ENCODE results near the gene PGLYRP1.

DNA sequence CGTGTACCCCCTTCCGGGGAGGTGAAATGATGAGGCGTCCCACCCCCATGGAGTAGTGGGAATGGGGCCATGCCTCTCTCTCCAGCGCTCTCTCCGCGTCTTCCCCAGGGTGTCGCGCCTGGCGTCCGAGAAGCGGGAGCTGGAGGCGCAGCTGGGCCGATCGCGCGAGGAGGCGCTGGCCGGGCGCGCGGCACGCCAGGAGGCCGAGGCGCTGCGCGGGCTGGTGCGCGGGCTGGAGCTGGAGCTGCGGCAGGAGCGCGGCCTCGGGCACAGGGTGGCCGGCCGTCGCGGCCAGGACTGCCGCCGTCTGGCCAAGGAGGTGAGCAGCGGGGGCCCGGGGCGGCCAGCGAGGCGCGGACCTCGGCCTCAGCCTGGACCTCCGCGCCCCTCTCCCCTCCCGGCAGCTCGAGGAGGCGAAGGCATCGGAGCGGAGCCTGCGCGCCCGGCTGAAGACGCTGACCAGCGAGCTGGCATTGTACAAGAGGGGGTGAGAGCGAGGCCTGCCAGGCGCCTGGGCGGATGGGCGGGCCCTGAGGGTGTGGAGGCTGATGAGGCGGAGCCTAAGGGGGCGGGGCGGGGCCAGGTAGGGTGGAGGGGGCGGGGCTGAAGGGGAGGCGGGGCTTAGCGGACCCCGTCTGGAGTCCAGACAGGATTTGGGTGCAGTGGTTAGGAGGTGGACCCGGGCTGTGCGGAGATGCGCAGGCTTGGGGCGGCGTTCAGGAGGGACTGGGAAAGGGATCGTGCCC lies 7.7 kb downstream of the PGLYRP1 start:
- no peak for TF ChIP-seq EZH2phosphoT487 (IDR thresholded peaks at IDR 0.05; ENCODE audit: borderline replicate concordance, low read length)
- no peak for TF ChIP-seq CTCF (IDR thresholded peaks at IDR 0.05; ENCODE audit: low read depth, low read length, poor library complexity, severe bottlenecking)

All from DOHH2 (cell line).